Glomerular visceral epithelial cell (primary cell): ENCODE results near the gene NLGN2.
A peak's percentile ranks its signal among the peaks of the same experiment; 100 is the strongest.

Experiments used
- DNase-seq: peaks from one replicate; pipeline ENCODE4 v3.0.0-alpha.2; 2016; ENCODE audit errors: extremely low spot score

The NLGN2 gene

DNA sequence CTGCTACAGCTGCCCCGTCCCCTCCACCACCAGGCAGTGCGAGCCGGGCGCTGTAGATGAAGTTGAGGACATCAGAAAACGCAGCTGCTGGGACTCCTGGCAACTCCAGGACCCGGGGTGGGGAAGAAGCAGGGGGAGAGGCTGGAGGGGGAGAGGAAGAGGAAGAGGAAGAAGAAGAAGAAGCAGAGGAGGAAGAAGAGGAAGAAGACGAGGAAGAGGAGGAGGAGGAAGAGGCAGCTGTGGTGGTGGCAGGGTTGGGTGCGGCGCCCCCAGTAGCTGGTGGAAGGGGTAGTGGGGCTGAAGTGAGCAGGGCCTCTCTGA is 58.6 kb downstream of the NLGN2 start:
- DNase-seq: no peak

DNA sequence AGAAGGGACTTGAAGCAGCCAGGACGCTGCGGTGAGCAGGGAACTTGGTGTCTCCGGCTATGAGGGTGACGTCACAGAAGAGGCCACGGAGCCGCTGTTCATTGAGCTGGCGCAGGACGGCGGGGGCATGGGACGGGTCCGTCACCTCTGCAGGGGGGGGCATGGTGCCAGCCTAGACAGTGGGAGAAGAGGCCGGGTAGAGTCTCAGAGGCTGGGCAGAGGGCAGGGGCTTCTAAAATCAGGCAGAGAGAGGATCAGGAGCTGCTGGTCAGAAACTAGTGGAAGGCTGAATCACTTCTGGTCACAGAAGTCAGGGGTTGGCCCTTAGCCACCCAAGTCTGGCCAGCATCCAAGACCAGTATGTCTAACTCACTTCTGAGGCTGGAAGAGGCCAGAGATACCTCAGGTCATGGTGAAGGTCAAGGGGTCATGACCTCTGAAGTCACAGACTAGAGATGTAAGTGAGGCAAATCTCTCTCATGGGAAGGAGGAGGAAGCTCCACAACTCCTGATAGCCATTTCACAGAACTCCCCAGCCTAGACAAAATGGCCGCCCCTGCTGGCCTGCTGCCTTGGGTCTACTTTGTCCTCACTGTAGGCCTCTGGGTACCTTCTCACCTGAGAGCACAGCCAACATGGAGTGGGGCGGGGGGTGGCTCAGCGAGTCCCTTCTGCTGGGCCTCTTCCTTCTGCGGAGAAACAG is 59.1 kb downstream of the NLGN2 start:
- DNase-seq: peak; percentile 56

DNA sequence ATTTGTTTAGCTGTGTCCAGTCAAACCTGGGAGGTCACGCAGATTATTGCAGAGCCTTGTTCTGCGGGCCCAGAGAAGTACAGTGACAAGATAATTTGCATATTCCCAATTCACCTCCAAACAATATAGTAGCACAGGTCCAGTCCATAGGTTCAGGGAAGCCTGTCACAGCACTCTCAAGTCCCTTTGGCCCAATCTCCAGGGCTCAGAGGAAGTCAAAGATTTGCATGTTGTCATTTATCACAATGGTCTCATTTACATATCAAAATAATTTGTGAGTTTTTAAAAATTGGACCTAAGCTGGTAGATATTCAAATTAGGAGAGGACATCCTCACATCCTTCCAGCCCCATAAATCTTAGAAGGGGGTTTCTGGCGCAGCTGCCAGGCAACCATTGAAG is 59.9 kb downstream of the NLGN2 start:
- DNase-seq: no peak

DNA sequence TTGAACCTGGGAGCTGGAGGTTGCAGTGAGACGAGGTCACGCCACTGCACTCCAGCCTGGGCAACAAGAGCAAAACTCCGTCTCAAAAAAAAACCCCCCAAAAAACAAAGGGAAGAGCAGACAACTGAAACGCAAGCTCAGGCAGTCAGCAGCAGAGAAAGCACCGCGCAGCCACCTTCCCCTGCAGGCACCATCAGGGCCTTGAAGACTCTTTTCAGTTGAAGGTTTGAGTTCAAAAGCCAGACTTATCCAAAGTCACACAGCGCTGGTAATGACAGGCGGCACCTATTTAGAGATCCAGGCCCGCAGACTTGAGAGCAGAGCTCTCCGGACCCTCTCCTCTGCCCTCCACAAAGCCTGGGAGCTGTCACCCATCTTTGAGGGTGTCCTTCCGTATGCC is 60.6 kb downstream of the NLGN2 start:
- DNase-seq: no peak

DNA sequence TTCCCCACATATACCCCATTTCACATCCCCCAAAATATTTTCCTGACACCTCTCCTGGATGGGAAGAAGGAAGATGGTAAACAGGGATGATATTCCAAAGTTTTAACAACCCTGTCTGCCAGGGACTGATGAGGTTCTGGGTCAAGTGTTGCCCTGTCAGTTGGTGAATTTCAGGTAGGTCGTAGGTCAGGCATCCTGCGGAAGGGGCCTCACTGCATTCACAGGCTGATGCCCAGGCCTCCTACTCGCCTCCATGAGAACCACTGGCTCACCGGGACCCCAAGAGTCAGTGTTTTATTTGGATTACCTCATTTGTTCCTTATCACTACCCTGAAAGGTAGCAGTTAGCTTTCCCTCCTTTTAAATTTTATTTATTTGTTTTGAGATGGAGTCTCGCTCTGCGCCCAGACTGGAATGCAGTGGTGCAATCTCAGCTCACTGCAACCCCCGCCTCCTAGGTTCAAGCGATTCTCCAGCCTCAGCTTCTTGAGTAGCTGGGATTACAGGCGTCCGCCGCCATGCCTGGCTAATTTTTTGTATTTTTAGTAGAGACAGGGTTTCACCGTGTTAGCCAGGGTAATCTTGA is 61.3 kb downstream of the NLGN2 start:
- no peak for DNase-seq
